HEK293 (cell line): ENCODE measurements around the gene LDLRAD4.

Experiments used
- CTCF ChIA-PET: fragments of 350-600 bp; formaldehyde crosslinking; extraction: SDS; loops from one replicate; lab custom pipeline; 2021; ENCODE audit warnings: antibody characterized with exemption; lab: Yijun Ruan, JAX
- POLR2A ChIA-PET: fragments of 300-600 bp; formaldehyde crosslinking; extraction: SDS; loops from one replicate; lab custom pipeline; 2020; ENCODE audit warnings: antibody characterized with exemption, inconsistent platforms; lab: Yijun Ruan, JAX
- H3K27ac ChIP-seq: fragments of 200-500 bp; sonication (Bioruptor generic); 2 replicates; pipeline ENCODE4 v1.5.1; 2014; ENCODE audit warnings: low read depth, low read length, control low read depth, inconsistent platforms; ENCODE audit errors: extremely low read depth
- H3K36me3 ChIP-seq, 2 experiments: fragments of 200-500 bp in 1 of 2; sonication (Bioruptor generic) in 1 of 2; 1 replicate in 1 of 2; 2 replicates in 1 of 2; pipeline ENCODE4 v1.5.1; 2014 to 2017; ENCODE audit warnings: inconsistent platforms in 2 of 2, low read length in 2 of 2; ENCODE audit not compliant: control insufficient read depth in 2 of 2, insufficient read depth in 1 of 2
- H3K4me1 ChIP-seq: fragments of 200-500 bp; sonication (Bioruptor generic); 2 replicates; pipeline ENCODE4 v1.5.1; 2014; ENCODE audit warnings: mild to moderate bottlenecking, low read length, inconsistent platforms; ENCODE audit not compliant: control insufficient read depth, insufficient read depth
- H3K4me3 ChIP-seq: 2 replicates; pipeline ENCODE4 v1.5.1; 2011; ENCODE audit warnings: low read depth, mild to moderate bottlenecking, control low read depth, low read length, moderate library complexity
- H3K9me3 ChIP-seq: fragments of 200-500 bp; sonication (Bioruptor generic); 2 replicates; pipeline ENCODE4 v1.5.1; 2014; ENCODE audit warnings: low read depth, low read length, inconsistent platforms; ENCODE audit not compliant: control insufficient read depth, insufficient read depth
- REPIN1 ChIP-seq: fragments of 450-650 bp; formaldehyde crosslinking; IDR thresholded peaks from 2 replicates; pipeline ENCODE4 v1.5.1; 2017; ENCODE audit warnings: missing biosample characterization, missing genetic modification characterization, low read depth
- YY2 ChIP-seq: fragments of 450-650 bp; formaldehyde crosslinking; IDR thresholded peaks from 2 replicates; pipeline ENCODE4 v1.5.1; 2016; ENCODE audit warnings: missing biosample characterization, missing genetic modification characterization
- ZBTB21 ChIP-seq: fragments of 450-650 bp; formaldehyde crosslinking; IDR thresholded peaks from 2 replicates; pipeline ENCODE4 v1.5.1; 2017; ENCODE audit warnings: missing biosample characterization, missing genetic modification characterization
- ZFP41 ChIP-seq: fragments of 450-650 bp; formaldehyde crosslinking; IDR thresholded peaks from 2 replicates; pipeline ENCODE4 v1.5.1; 2016; ENCODE audit warnings: missing biosample characterization, missing genetic modification characterization, borderline replicate concordance
- ZNF157 ChIP-seq: fragments of 450-650 bp; formaldehyde crosslinking; IDR thresholded peaks from 2 replicates; pipeline ENCODE4 v1.5.1; 2016; ENCODE audit warnings: missing biosample characterization, missing genetic modification characterization
- ZNF169 ChIP-seq: fragments of 450-650 bp; formaldehyde crosslinking; IDR thresholded peaks from 2 replicates; pipeline ENCODE4 v1.5.1; 2016; ENCODE audit warnings: missing biosample characterization, missing genetic modification characterization
- ZNF19 ChIP-seq: fragments of 450-650 bp; formaldehyde crosslinking; IDR thresholded peaks from 2 replicates; pipeline ENCODE4; 2016; ENCODE audit warnings: missing biosample characterization, missing genetic modification characterization, low read depth
- ZNF23 ChIP-seq: fragments of 450-650 bp; formaldehyde crosslinking; IDR thresholded peaks from 2 replicates; pipeline ENCODE4 v1.5.1; 2016; ENCODE audit warnings: missing biosample characterization, missing genetic modification characterization, borderline replicate concordance
- ZNF473 ChIP-seq: fragments of 450-650 bp; formaldehyde crosslinking; IDR thresholded peaks from 2 replicates; pipeline ENCODE4 v1.5.1; 2017; ENCODE audit warnings: missing biosample characterization, missing genetic modification characterization
- ZNF555 ChIP-seq: fragments of 450-650 bp; formaldehyde crosslinking; conservative IDR thresholded peaks from 2 replicates; pipeline ENCODE4 v1.5.1; 2017; ENCODE audit warnings: missing biosample characterization, mild to moderate bottlenecking, missing genetic modification characterization, inconsistent platforms
- ZNF560 ChIP-seq: fragments of 450-650 bp; formaldehyde crosslinking; IDR thresholded peaks from 2 replicates; pipeline ENCODE4 v1.5.1; 2017; ENCODE audit warnings: missing biosample characterization, missing genetic modification characterization, borderline replicate concordance
- ZNF658 ChIP-seq: fragments of 450-650 bp; formaldehyde crosslinking; IDR thresholded peaks from 2 replicates; pipeline ENCODE4; 2016; ENCODE audit warnings: missing biosample characterization, missing genetic modification characterization
- ZNF701 ChIP-seq: fragments of 450-650 bp; formaldehyde crosslinking; IDR thresholded peaks from 2 replicates; pipeline ENCODE4 v1.5.1; 2016; ENCODE audit warnings: missing biosample characterization, missing genetic modification characterization
- TF ChIP-seq, protein P1 (sequence below): fragments of 450-650 bp; formaldehyde crosslinking; IDR thresholded peaks from 2 replicates; pipeline ENCODE4 v1.5.1; 2016; ENCODE audit warnings: missing biosample characterization, missing genetic modification characterization
- TF ChIP-seq, protein P2 (sequence below): fragments of 450-650 bp; formaldehyde crosslinking; IDR thresholded peaks from 2 replicates; pipeline ENCODE4 v1.5.1; 2016; ENCODE audit warnings: missing biosample characterization, missing genetic modification characterization
- TF ChIP-seq, protein P3 (sequence below): fragments of 450-650 bp; IDR thresholded peaks from 2 replicates; pipeline ENCODE4 v1.5.1; 2018; ENCODE audit warnings: missing biosample characterization, missing genetic modification characterization
- TF ChIP-seq, protein P4 (sequence below): fragments of 450-650 bp; formaldehyde crosslinking; IDR thresholded peaks from 2 replicates; pipeline ENCODE4 v1.5.1; 2016; ENCODE audit warnings: missing biosample characterization, missing genetic modification characterization
- TF ChIP-seq, protein P5 (sequence below): fragments of 450-650 bp; formaldehyde crosslinking; IDR thresholded peaks from 2 replicates; pipeline ENCODE4 v1.5.1; 2016; ENCODE audit warnings: missing biosample characterization, missing genetic modification characterization

LDLRAD4 gene

DNA sequence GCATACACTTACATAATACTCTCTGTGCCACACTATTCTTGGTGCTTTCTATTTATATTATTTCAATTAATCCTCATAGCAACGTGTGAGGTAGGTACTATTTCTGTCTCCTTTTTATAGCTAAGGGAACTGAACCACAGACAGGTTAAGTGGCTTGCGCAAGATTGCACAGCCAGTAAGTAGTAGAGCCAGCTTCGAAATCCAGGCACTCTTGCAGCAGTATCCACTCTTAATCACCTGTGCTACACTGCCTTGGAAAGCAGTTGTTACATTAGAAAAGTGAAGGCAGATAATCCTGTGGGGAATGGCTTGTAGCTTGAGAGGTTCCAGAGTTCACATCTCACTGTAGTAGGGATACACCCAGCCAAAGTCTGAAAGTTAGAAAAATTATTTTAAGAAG lies 198.3 kb downstream of the LDLRAD4 start:
- no peak overlapping the region for H3K27ac ChIP-seq
- CTCF ChIA-PET = no interaction called here
- TF ChIP-seq ZNF658 (no peak), ZNF701 (no peak), REPIN1 (tag by site-specific recombination) (no peak), YY2 (tag by site-specific recombination) (no peak), ZNF19 (tag by site-specific recombination) (no peak), ZBTB21 (no peak), ZNF23 (tag by site-specific recombination) (no peak), ZFP41 (tag by site-specific recombination) (no peak), ZNF169 (no peak), ZNF560 (tag by site-specific recombination) (no peak), ZNF473 (no peak), ZNF157 (tag by site-specific recombination) (no peak), ZNF555 (no peak)
- TF ChIP-seq, protein P1, sequence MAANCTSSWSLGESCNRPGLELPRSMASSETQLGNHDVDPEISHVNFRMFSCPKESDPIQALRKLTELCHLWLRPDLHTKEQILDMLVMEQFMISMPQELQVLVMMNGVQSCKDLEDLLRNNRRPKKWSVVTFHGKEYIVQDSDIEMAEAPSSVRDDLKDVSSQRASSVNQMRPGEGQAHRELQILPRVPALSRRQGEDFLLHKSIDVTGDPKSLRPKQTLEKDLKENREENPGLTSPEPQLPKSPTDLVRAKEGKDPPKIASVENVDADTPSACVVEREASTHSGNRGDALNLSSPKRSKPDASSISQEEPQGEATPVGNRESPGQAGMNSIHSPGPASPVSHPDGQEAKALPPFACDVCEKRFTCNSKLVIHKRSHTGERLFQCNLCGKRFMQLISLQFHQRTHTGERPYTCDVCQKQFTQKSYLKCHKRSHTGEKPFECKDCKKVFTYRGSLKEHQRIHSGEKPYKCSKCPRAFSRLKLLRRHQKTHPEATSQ (tag by site-specific recombination) = no peak
- TF ChIP-seq, protein P2, sequence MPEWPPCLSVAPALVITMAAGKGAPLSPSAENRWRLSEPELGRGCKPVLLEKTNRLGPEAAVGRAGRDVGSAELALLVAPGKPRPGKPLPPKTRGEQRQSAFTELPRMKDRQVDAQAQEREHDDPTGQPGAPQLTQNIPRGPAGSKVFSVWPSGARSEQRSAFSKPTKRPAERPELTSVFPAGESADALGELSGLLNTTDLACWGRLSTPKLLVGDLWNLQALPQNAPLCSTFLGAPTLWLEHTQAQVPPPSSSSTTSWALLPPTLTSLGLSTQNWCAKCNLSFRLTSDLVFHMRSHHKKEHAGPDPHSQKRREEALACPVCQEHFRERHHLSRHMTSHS (tag by site-specific recombination) = no peak
- TF ChIP-seq, protein P3, sequence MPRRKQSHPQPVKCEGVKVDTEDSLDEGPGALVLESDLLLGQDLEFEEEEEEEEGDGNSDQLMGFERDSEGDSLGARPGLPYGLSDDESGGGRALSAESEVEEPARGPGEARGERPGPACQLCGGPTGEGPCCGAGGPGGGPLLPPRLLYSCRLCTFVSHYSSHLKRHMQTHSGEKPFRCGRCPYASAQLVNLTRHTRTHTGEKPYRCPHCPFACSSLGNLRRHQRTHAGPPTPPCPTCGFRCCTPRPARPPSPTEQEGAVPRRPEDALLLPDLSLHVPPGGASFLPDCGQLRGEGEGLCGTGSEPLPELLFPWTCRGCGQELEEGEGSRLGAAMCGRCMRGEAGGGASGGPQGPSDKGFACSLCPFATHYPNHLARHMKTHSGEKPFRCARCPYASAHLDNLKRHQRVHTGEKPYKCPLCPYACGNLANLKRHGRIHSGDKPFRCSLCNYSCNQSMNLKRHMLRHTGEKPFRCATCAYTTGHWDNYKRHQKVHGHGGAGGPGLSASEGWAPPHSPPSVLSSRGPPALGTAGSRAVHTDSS (tag by site-specific recombination) = no peak
- TF ChIP-seq, protein P4, sequence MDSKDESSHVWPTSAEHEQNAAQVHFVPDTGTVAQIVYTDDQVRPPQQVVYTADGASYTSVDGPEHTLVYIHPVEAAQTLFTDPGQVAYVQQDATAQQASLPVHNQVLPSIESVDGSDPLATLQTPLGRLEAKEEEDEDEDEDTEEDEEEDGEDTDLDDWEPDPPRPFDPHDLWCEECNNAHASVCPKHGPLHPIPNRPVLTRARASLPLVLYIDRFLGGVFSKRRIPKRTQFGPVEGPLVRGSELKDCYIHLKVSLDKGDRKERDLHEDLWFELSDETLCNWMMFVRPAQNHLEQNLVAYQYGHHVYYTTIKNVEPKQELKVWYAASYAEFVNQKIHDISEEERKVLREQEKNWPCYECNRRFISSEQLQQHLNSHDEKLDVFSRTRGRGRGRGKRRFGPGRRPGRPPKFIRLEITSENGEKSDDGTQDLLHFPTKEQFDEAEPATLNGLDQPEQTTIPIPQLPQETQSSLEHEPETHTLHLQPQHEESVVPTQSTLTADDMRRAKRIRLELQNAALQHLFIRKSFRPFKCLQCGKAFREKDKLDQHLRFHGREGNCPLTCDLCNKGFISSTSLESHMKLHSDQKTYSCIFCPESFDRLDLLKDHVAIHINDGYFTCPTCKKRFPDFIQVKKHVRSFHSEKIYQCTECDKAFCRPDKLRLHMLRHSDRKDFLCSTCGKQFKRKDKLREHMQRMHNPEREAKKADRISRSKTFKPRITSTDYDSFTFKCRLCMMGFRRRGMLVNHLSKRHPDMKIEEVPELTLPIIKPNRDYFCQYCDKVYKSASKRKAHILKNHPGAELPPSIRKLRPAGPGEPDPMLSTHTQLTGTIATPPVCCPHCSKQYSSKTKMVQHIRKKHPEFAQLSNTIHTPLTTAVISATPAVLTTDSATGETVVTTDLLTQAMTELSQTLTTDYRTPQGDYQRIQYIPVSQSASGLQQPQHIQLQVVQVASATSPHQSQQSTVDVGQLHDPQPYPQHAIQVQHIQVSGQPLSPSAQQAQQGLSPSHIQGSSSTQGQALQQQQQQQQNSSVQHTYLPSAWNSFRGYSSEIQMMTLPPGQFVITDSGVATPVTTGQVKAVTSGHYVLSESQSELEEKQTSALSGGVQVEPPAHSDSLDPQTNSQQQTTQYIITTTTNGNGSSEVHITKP (tag by site-specific recombination) = no peak
- TF ChIP-seq, protein P5, sequence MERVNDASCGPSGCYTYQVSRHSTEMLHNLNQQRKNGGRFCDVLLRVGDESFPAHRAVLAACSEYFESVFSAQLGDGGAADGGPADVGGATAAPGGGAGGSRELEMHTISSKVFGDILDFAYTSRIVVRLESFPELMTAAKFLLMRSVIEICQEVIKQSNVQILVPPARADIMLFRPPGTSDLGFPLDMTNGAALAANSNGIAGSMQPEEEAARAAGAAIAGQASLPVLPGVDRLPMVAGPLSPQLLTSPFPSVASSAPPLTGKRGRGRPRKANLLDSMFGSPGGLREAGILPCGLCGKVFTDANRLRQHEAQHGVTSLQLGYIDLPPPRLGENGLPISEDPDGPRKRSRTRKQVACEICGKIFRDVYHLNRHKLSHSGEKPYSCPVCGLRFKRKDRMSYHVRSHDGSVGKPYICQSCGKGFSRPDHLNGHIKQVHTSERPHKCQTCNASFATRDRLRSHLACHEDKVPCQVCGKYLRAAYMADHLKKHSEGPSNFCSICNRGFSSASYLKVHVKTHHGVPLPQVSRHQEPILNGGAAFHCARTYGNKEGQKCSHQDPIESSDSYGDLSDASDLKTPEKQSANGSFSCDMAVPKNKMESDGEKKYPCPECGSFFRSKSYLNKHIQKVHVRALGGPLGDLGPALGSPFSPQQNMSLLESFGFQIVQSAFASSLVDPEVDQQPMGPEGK (tag by site-specific recombination) = no peak
- no peaks in the 10 kb centered on the region for H3K36me3 ChIP-seq
- no peaks in the 10 kb centered on the region for H3K9me3 ChIP-seq
- H3K4me1 ChIP-seq = no peaks in the 10 kb centered on the region; the same call in 1 of the 2 replicates
- no peak overlapping the region for H3K4me3 ChIP-seq
- POLR2A ChIA-PET = interaction anchor here (0.6 kb wide), 1 partner anchor 1125 kb away, joined by 5 read pairs; no protein-coding TSS in a partner anchor
